HEK293 (cell line): Measurements from ENCODE around the gene CASKIN1.

Experiments used
- CTCF ChIP-seq: fragments of 450-650 bp; formaldehyde crosslinking; IDR thresholded peaks from 2 replicates; pipeline ENCODE4 v1.5.1; 2016; ENCODE audit warnings: missing biosample characterization, missing genetic modification characterization
- KLF9 ChIP-seq: fragments of 450-650 bp; formaldehyde crosslinking; IDR thresholded peaks from 2 replicates; pipeline ENCODE4 v1.5.1; 2016; ENCODE audit warnings: missing biosample characterization, missing genetic modification characterization, low read depth
- REST ChIP-seq: fragments of 450-650 bp; formaldehyde crosslinking; IDR thresholded peaks from 2 replicates; pipeline ENCODE4 v1.5.1; 2016; ENCODE audit warnings: missing biosample characterization, missing genetic modification characterization
- SP3 ChIP-seq: fragments of 450-650 bp; formaldehyde crosslinking; IDR thresholded peaks from 2 replicates; pipeline ENCODE4 v1.5.1; 2016; ENCODE audit warnings: missing biosample characterization, missing genetic modification characterization
- YY1 ChIP-seq: fragments of 450-650 bp; formaldehyde crosslinking; IDR thresholded peaks from 2 replicates; pipeline ENCODE4 v1.5.1; 2018; ENCODE audit warnings: missing biosample characterization, missing genetic modification characterization
- ZBTB20 ChIP-seq: fragments of 450-650 bp; formaldehyde crosslinking; IDR thresholded peaks from 2 replicates; pipeline ENCODE4 v1.5.1; 2016; ENCODE audit warnings: missing biosample characterization, missing genetic modification characterization
- ZNF423 ChIP-seq: fragments of 450-650 bp; formaldehyde crosslinking; IDR thresholded peaks from 2 replicates; pipeline ENCODE4 v1.5.1; 2016; ENCODE audit warnings: missing biosample characterization, missing genetic modification characterization
- ZNF654 ChIP-seq: fragments of 450-650 bp; formaldehyde crosslinking; IDR thresholded peaks from 2 replicates; pipeline ENCODE4 v1.5.1; 2016; ENCODE audit warnings: low read depth, missing biosample characterization, missing genetic modification characterization
- ZNF664 ChIP-seq: fragments of 450-650 bp; formaldehyde crosslinking; IDR thresholded peaks from 2 replicates; pipeline ENCODE4 v1.5.1; 2016; ENCODE audit warnings: missing biosample characterization, missing genetic modification characterization
- ZSCAN18 ChIP-seq: fragments of 450-650 bp; formaldehyde crosslinking; IDR thresholded peaks from 2 replicates; pipeline ENCODE4 v1.5.1; 2016; ENCODE audit warnings: missing biosample characterization, missing genetic modification characterization
- TF ChIP-seq, protein P1 (sequence below): fragments of 450-650 bp; IDR thresholded peaks from 2 replicates; pipeline ENCODE4 v1.5.1; 2018; ENCODE audit warnings: missing biosample characterization, missing genetic modification characterization
- TF ChIP-seq, protein P2 (sequence below): fragments of 450-650 bp; formaldehyde crosslinking; IDR thresholded peaks from 2 replicates; pipeline ENCODE4 v1.5.1; 2016; ENCODE audit warnings: missing biosample characterization, missing genetic modification characterization
- TF ChIP-seq, protein P3 (sequence below): fragments of 450-650 bp; formaldehyde crosslinking; IDR thresholded peaks from 2 replicates; pipeline ENCODE4 v1.5.1; 2016; ENCODE audit warnings: missing biosample characterization, missing genetic modification characterization, borderline replicate concordance
- TF ChIP-seq, protein P4 (sequence below): fragments of 450-650 bp; formaldehyde crosslinking; IDR thresholded peaks from 2 replicates; pipeline ENCODE4 v1.5.1; 2016; ENCODE audit warnings: missing biosample characterization, missing genetic modification characterization

DNA sequence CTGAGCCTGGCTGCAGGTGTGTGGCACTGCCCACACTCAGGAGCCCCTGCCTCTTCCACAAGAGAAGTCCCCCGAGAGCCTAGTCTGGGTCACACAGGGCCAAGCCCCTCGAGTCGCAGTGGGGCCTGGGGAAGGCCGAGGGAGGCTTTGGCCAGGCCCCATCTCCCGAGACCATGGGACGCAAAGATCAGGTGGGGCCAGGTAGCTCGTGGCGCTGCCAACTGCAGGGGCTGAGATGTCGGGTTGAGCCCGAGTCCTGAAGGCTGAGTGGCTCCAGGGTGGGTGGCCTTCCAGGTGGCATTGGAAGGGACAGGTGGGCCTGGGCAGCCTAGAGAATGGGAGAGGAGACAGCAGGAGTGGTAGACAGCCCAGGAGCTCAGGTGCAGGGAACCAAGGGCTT, 34.5 kb downstream of the CASKIN1 start:
- TF ChIP-seq REST (tag by site-specific recombination) (no peak), YY1 (no peak), ZNF664 (tag by site-specific recombination) (no peak), ZBTB20 (tag by site-specific recombination) (no peak), ZNF654 (no peak), ZNF423 (tag by site-specific recombination) (no peak), SP3 (tag by site-specific recombination) (no peak), CTCF (tag by site-specific recombination) (no peak), KLF9 (no peak), ZSCAN18 (tag by site-specific recombination) (no peak)
- TF ChIP-seq, protein P1, sequence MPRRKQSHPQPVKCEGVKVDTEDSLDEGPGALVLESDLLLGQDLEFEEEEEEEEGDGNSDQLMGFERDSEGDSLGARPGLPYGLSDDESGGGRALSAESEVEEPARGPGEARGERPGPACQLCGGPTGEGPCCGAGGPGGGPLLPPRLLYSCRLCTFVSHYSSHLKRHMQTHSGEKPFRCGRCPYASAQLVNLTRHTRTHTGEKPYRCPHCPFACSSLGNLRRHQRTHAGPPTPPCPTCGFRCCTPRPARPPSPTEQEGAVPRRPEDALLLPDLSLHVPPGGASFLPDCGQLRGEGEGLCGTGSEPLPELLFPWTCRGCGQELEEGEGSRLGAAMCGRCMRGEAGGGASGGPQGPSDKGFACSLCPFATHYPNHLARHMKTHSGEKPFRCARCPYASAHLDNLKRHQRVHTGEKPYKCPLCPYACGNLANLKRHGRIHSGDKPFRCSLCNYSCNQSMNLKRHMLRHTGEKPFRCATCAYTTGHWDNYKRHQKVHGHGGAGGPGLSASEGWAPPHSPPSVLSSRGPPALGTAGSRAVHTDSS (tag by site-specific recombination): no peak
- TF ChIP-seq, protein P2, sequence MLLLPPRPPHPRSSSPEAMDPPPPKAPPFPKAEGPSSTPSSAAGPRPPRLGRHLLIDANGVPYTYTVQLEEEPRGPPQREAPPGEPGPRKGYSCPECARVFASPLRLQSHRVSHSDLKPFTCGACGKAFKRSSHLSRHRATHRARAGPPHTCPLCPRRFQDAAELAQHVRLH (tag by site-specific recombination): no peak
- TF ChIP-seq, protein P3, sequence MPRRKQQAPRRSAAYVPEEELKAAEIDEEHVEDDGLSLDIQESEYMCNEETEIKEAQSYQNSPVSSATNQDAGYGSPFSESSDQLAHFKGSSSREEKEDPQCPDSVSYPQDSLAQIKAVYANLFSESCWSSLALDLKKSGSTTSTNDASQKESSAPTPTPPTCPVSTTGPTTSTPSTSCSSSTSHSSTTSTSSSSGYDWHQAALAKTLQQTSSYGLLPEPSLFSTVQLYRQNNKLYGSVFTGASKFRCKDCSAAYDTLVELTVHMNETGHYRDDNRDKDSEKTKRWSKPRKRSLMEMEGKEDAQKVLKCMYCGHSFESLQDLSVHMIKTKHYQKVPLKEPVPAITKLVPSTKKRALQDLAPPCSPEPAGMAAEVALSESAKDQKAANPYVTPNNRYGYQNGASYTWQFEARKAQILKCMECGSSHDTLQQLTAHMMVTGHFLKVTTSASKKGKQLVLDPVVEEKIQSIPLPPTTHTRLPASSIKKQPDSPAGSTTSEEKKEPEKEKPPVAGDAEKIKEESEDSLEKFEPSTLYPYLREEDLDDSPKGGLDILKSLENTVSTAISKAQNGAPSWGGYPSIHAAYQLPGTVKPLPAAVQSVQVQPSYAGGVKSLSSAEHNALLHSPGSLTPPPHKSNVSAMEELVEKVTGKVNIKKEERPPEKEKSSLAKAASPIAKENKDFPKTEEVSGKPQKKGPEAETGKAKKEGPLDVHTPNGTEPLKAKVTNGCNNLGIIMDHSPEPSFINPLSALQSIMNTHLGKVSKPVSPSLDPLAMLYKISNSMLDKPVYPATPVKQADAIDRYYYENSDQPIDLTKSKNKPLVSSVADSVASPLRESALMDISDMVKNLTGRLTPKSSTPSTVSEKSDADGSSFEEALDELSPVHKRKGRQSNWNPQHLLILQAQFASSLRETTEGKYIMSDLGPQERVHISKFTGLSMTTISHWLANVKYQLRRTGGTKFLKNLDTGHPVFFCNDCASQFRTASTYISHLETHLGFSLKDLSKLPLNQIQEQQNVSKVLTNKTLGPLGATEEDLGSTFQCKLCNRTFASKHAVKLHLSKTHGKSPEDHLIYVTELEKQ (tag by site-specific recombination): no peak
- TF ChIP-seq, protein P4, sequence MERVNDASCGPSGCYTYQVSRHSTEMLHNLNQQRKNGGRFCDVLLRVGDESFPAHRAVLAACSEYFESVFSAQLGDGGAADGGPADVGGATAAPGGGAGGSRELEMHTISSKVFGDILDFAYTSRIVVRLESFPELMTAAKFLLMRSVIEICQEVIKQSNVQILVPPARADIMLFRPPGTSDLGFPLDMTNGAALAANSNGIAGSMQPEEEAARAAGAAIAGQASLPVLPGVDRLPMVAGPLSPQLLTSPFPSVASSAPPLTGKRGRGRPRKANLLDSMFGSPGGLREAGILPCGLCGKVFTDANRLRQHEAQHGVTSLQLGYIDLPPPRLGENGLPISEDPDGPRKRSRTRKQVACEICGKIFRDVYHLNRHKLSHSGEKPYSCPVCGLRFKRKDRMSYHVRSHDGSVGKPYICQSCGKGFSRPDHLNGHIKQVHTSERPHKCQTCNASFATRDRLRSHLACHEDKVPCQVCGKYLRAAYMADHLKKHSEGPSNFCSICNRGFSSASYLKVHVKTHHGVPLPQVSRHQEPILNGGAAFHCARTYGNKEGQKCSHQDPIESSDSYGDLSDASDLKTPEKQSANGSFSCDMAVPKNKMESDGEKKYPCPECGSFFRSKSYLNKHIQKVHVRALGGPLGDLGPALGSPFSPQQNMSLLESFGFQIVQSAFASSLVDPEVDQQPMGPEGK (tag by site-specific recombination): no peak
